ENCODE results near the gene FCGR1A. TPM values are rescaled to one million over a fixed set of nuclear protein-coding genes. Genes with fewer than 3 reads are reported as not detected.
"Not testable (repeated sequence)": the region's sequence is repeated elsewhere in the genome, so short reads cannot be mapped to it uniquely, and the experiment has no call there.

The FCGR1A gene
- total RNA-seq, 4 donors from 2014 or later = 0.22 to 3.7 (median 0.76) TPM; not detected in 1

- Histone ChIP-seq H3K4me1 (peaks cover 0 to 11% (median 0%) of the 10 kb centered on the region in 3 donors), H3K4me3 (peak overlapping the region; percentile 38 to 69 (median 58)), H3K27ac (peak overlapping the region; percentile 82 to 93 (median 92))
- H3K36me3 ChIP-seq; H3K9me3 ChIP-seq; intact Hi-C loops (cut with DNase I); H3K27me3 ChIP-seq: not testable (repeated sequence)
- TF ChIP-seq POLR2A (IDR thresholded peaks at IDR 0.05) = peak in 3 of 4 donors; percentile 51 to 97 (median 85)
- WGBS, 2 donors = 0% methylated on average over 32 to 34 of the region's 55 CpGs
- DNase-seq = peak; percentile 49
Measured at GRCh38 chr1:149811890-149812829, 29.7 kb downstream of the FCGR1A start.

- H3K9me3 ChIP-seq; H3K36me3 ChIP-seq; DNase-seq; intact Hi-C loops (cut with DNase I); H3K27me3 ChIP-seq: not testable (repeated sequence)
- Histone ChIP-seq H3K27ac (peak overlapping the region; percentile 82 to 93 (median 92)), H3K4me3 (peak overlapping the region; percentile 35 to 69 (median 58)), H3K4me1 (peaks cover 0 to 11% (median 0%) of the 10 kb centered on the region in 3 donors)
- TF ChIP-seq CTCF (IDR thresholded peaks at IDR 0.05) (peak in 1 of 6 experiments; percentile 23), POLR2A (IDR thresholded peaks at IDR 0.05) (peak in 3 of 4 donors; percentile 49 to 94 (median 90))
- WGBS, 2 donors = 0% methylated on average over 5 to 9 of the region's 62 CpGs
Measured at GRCh38 chr1:149812893-149813801, 30.7 kb downstream of the FCGR1A start.

GRCh38 chr1:149820387-149820786 is 37.9 kb downstream of the FCGR1A start:
- H3K9me3 ChIP-seq; DNase-seq; H3K4me1 ChIP-seq; H3K27me3 ChIP-seq; H3K27ac ChIP-seq; intact Hi-C loops (cut with DNase I); H3K4me3 ChIP-seq; H3K36me3 ChIP-seq: not testable (repeated sequence)
- 85% methylated on average over 4 of the region's 5 CpGs; no CpG with 5 or more reads in 1 of the 2 donors for WGBS, 2 donors

DNA sequence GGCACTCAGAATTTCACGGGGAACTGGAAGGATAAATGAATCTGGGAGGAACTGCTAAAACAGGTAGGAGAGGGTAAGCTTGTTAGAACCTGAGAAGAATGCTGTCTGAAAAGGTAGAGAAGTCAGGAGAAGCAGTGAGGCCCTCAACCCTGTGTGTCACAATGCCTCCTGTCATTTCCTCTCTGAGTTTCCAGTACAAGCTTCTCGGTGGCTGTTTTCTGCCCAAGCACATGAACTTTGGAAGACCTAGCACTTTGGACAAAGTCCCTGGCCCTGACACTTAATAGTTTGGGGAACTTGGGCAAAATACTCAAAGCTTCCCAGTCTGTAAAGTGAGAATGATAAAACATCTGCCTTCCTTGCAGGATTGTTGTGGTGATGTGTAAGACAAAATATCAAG is 44.1 kb downstream of the FCGR1A start:
- H3K27ac ChIP-seq; H3K9me3 ChIP-seq; H3K27me3 ChIP-seq; H3K36me3 ChIP-seq; intact Hi-C loops (cut with DNase I); DNase-seq; H3K4me3 ChIP-seq; H3K4me1 ChIP-seq: not testable (repeated sequence)
- WGBS, 2 donors = no CpG with 5 or more reads among the region's 2 CpGs

GRCh38 chr1:149831764-149832315 is 49.3 kb downstream of the FCGR1A start:
- H3K36me3 ChIP-seq; H3K4me1 ChIP-seq; DNase-seq; H3K9me3 ChIP-seq; H3K27me3 ChIP-seq; H3K4me3 ChIP-seq; intact Hi-C loops (cut with DNase I); H3K27ac ChIP-seq: not testable (repeated sequence)
- WGBS, 2 donors = no CpG with 5 or more reads among the region's 32 CpGs

- H3K27me3 ChIP-seq; intact Hi-C loops (cut with DNase I); H3K27ac ChIP-seq; H3K4me3 ChIP-seq; H3K4me1 ChIP-seq; H3K36me3 ChIP-seq; H3K9me3 ChIP-seq; DNase-seq: not testable (repeated sequence)
- no CpG with 5 or more reads among the region's 55 CpGs for WGBS, 2 donors
Measured at GRCh38 chr1:149832316-149833126, 50.0 kb downstream of the FCGR1A start.

- H3K9me3 ChIP-seq; H3K27ac ChIP-seq; H3K4me3 ChIP-seq; DNase-seq; H3K36me3 ChIP-seq; H3K4me1 ChIP-seq; intact Hi-C loops (cut with DNase I); H3K27me3 ChIP-seq: not testable (repeated sequence)
- no CpG with 5 or more reads among the region's 15 CpGs for WGBS, 2 donors
Measured at GRCh38 chr1:149833144-149833543, 50.6 kb downstream of the FCGR1A start.

- intact Hi-C loops (cut with DNase I); DNase-seq; H3K36me3 ChIP-seq; H3K9me3 ChIP-seq; H3K4me3 ChIP-seq; H3K27ac ChIP-seq; H3K27me3 ChIP-seq: not testable (repeated sequence)
- no CpG with 5 or more reads among the region's 26 CpGs for WGBS, 2 donors
- H3K4me1 ChIP-seq = peaks cover 4 to 29% (median 24%) of the 10 kb centered on the region in 3 donors
Measured at GRCh38 chr1:149841149-149841548, 58.7 kb downstream of the FCGR1A start.
